Amniotic stem cell (primary cell): ENCODE results near the gene LDHA.
"Not testable (repeated sequence)": the region's sequence is repeated elsewhere in the genome, so short reads cannot be mapped to it uniquely, and the experiment has no call there.

Experiments
- DNase-seq: peaks from one replicate; lab custom pipeline; 2025; lab: John Stamatoyannopoulos, UW

LDHA gene

GRCh38 chr11:18394928-18395734 is 768 bp downstream of the LDHA start:
- DNase-seq = no peak

- DNase-seq = peak; percentile 92
Measured at GRCh38 chr11:18395735-18396504, 1.6 kb downstream of the LDHA start.

- no peak for DNase-seq
Measured at GRCh38 chr11:18397921-18398320, 3.6 kb downstream of the LDHA start.

DNA sequence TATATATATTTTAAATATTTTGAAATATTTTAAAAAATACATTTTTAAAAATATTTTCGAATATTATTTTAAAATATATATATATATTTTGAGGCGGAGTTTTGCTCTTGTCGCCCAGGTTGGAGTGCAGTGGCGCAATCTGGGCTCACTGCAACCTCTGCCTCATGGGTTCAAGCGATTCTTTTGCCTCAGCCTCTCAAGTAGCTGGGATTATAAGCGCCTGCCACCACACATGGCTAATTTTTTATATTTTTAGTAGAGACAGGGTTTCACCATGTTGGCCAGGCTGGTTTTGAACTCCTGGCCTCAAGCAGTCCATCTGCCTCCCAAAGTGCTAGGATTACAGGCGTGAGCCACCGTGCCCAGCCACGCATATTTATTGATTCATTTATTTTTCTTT is 6.7 kb downstream of the LDHA start:
- DNase-seq = not testable (repeated sequence)

DNA sequence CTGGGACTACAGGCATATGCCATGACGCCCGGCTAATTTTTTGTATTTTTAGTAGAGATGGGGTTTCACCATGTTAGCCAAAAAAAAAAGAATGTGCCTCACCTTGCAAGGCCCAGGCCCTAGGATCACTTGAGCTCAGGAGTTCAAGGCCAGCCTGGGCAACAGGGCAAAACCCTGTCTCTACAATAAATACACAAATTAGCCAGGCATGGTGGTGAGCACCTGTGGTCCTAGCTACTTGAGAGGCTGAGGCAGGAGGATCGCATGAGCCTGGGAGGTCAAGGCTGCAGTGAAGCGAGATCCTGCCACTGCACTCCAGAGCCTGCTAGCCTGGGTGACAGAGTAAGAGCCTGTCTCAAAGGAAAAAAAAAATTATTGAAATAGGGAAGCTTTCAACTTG is 9.7 kb downstream of the LDHA start:
- DNase-seq = no peak

- not testable (repeated sequence) for DNase-seq
Measured at GRCh38 chr11:18407400-18407799, 13.0 kb downstream of the LDHA start.

DNA sequence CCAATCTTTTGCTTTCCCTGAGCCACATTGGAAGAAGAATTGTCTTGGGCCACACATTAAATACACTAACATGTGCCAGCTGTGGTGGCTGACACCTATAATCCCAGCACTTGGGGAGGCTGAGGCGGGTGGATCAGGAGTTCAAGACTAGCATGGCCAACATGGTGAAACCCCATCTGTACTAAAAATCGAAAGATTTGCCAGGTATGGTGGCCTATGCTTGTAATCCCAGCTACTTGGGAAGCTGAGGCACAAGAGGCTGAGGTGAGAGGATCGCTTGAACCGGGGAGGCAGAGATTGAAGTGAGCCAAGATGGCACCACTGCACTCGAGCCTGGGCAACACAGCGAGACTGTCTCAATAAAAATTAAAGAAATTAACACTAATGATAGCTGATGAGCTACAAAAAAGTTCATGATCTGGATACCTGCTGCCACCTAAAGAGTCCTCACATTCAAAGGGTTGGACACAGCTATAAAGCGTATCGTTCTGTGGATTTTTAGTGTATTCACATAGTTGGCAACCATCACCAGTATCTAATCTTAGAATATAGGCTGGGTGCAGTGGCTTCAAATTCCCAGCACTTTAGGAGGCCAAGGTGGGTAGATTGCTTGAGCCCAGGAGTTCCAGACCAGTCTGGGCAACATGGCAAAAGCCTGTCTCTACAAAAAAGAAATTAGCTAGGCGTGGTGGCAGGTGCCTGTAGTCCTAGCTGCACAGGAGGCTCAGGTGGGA is 14.4 kb downstream of the LDHA start:
- DNase-seq = no peak

DNA sequence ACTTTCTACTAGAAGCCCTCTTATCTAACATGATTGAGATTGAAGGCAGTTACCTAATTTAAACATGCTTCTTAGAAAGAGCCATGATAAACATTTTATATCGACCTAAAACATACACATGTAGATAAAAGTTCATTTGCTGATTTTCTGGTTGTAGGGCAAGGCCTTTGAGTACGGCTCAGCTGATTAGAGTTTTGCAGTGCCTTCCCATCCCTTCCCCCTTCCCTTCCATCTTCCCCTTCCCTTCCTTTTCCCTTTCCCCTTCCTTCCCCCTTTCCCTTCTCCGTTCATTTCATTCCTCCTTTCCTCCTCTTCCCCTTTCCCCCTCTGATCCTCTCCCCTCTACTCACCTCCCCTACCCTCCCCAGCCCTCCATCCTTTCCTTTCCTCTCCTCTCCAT is 22.1 kb downstream of the LDHA start:
- DNase-seq = no peak

- no peak for DNase-seq
Measured at GRCh38 chr11:18419040-18419439, 24.7 kb downstream of the LDHA start.

GRCh38 chr11:18420067-18420466 is 25.7 kb downstream of the LDHA start:
- DNase-seq = no peak

DNA sequence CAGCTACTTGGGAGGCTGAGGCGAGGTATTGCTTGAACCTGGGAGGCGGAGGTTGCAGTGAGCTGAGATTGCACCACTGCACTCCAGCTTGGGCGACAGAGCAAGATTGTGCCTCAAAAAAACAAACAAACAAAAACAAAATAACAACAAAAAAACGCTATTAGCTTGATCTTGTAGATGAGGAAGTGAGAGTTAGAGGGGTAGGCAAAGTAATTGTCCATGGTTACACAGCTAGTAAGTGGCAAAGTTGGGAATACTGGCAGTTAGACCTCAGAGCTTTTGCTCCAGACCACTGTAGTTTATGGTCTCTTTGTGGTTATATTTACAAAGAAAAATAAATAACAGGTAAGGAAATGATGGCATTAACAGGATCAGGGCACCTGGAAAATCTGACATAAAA is 32.9 kb downstream of the LDHA start:
- DNase-seq = no peak

DNA sequence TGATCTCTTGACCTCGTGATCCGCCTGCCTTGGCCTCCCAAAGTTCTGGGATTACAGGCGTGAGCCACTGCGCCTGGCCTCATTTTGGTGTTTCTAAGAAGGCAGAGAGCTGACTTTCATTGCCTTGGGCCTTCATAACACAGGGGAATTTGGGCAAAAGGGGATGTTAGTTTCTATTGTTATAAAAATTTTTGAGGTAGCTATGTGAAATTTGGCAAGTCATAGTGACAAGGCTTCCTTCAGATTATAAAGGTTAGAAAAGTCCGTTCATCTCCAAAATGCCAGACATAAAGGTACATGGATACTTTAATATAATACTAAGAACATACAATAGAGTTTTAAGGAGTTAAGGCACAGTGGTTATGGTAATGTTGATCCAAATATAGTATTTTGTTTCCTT is 35.0 kb downstream of the LDHA start:
- DNase-seq = no peak

- DNase-seq = no peak
Measured at GRCh38 chr11:18438691-18439090, 44.3 kb downstream of the LDHA start.

DNA sequence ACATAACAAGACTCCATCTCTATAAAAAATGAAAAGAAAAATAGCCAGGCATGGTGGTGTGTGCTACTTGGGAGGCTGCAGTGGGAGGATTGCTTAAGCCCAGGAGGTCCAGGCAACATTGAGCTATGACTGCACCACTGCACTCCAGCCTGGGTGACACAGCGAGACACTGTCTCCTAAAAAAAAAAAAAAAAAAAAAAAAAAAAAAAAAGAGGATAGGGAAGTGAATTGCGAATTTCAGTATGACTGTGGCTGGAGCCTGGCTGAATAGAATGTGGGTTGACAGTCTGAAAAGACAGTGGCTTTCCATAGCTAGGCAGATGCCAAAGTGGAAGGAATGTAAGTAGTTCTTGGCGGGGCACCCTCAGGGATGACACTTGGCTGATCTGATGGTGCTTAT is 54.9 kb downstream of the LDHA start:
- DNase-seq = no peak

- DNase-seq = no peak
Measured at GRCh38 chr11:18452927-18453326, 58.6 kb downstream of the LDHA start.

DNA sequence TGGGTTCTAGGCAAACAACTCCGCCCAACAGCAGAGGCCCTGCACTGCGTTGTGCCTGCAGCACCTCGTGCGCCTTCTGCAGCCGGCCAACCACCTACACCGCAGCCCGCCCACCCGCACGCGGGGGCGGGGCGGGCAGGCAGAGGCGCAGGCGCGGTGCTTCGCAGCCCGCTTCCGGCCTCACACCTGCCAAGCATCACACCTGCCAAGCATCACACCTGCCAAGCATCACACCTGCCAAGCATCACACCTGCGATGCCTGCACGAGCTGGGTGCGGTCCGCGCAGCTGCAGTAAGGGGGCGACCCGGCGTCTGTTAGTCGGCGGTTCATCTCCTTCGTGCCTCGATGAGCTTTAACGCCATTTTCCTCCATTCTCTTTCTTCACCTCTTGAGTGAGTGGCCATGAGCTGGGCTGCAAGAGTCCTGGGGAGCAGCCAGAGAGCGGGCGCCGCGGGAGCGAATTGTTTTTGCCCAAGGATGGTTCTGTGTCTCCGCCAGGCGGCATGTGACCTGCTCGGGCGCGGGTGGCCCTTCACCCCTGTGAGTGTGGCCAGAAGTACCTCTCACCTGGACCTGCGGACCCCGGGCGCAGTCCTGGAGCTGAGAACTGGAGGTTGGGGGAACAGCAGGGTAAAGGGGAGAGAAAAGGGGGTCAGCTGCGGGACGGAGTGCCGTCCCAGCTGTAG is 61.5 kb downstream of the LDHA start, which contains the start of gene LDHAL6A:
TSS of gene LDHAL6A (plus strand) at position 171 of the 687 bp plus-strand sequence. CDS start 825 bp downstream, outside the sequence.
- DNase-seq = no peak

- DNase-seq = no peak
Measured at GRCh38 chr11:18457450-18457849, 63.1 kb downstream of the LDHA start.
